GM23248 (cell line): Measurements from ENCODE around the gene WIZ. TPM values are rescaled to one million over a fixed set of nuclear protein-coding genes. Genes with fewer than 3 reads are reported as not detected.
A peak's percentile ranks its signal among the peaks of the same experiment; 100 is the strongest.

Source experiments
- DNase-seq: peaks from one replicate; pipeline ENCODE4 v3.0.0-alpha.2; 2015
- H2AFZ ChIP-seq: fragments of 200-600 bp; sonication (generic); 2 replicates; pipeline ENCODE4 v1.6.1; 2016; ENCODE audit warnings: antibody characterized with exemption
- H3F3A ChIP-seq: fragments of 200-600 bp; sonication (generic); 2 replicates; pipeline ENCODE4 v1.6.1; 2016; ENCODE audit warnings: mild to moderate bottlenecking, antibody characterized with exemption, mixed run types; ENCODE audit not compliant: insufficient read depth
- H3K27ac ChIP-seq: fragments of 200-600 bp; sonication (generic); 2 replicates; pipeline ENCODE4 v1.5.1; 2016; ENCODE audit warnings: mild to moderate bottlenecking
- H3K27me3 ChIP-seq: fragments of 200-600 bp; sonication (generic); replicated peaks from 2 replicates; pipeline ENCODE4 v1.6.1; 2016; ENCODE audit warnings: mild to moderate bottlenecking; ENCODE audit not compliant: insufficient read depth
- H3K36me3 ChIP-seq: fragments of 200-600 bp; sonication (generic); 2 replicates; pipeline ENCODE4 v1.6.1; 2016; ENCODE audit warnings: low read depth, mild to moderate bottlenecking
- H3K4me1 ChIP-seq: fragments of 200-600 bp; sonication (generic); 2 replicates; pipeline ENCODE4 v1.6.1; 2016; ENCODE audit warnings: mild to moderate bottlenecking; ENCODE audit not compliant: insufficient read depth
- H3K4me2 ChIP-seq: fragments of 200-600 bp; sonication (generic); one replicate; pipeline ENCODE4 v1.6.1; 2016; ENCODE audit warnings: mild to moderate bottlenecking; ENCODE audit not compliant: unreplicated experiment
- H3K4me3 ChIP-seq: fragments of 200-600 bp; sonication (generic); 2 replicates; pipeline ENCODE4 v1.5.1; 2016; ENCODE audit warnings: mild to moderate bottlenecking
- H3K79me2 ChIP-seq: fragments of 200-600 bp; sonication (generic); 2 replicates; pipeline ENCODE4 v1.6.1; 2016; ENCODE audit warnings: mild to moderate bottlenecking; ENCODE audit not compliant: insufficient read depth
- H3K9ac ChIP-seq: fragments of 200-600 bp; sonication (generic); 2 replicates; pipeline ENCODE4 v1.6.1; 2016; ENCODE audit warnings: mild to moderate bottlenecking
- H3K9me2 ChIP-seq: fragments of 200-600 bp; sonication (generic); 2 replicates; pipeline ENCODE4 v1.6.1; 2016; ENCODE audit warnings: mixed run types, mild to moderate bottlenecking, moderate library complexity; ENCODE audit not compliant: insufficient read depth
- H3K9me3 ChIP-seq: fragments of 200-600 bp; sonication (generic); one replicate; pipeline ENCODE4 v1.6.1; 2017; ENCODE audit warnings: low read depth
- H4K20me1 ChIP-seq: fragments of 200-600 bp; sonication (generic); 2 replicates; pipeline ENCODE4 v1.6.0; 2016; ENCODE audit not compliant: insufficient read depth
- EZH2 ChIP-seq: fragments of 200-600 bp; sonication (generic); IDR thresholded peaks from 2 replicates; pipeline ENCODE4 v1.6.1; 2018; ENCODE audit warnings: antibody characterized with exemption, mild to moderate bottlenecking; ENCODE audit not compliant: insufficient read depth, poor library complexity, severe bottlenecking
- EZH2phosphoT487 ChIP-seq: fragments of 200-600 bp; sonication (generic); IDR thresholded peaks from 2 replicates; pipeline ENCODE4 v1.6.1; 2018; ENCODE audit warnings: antibody characterized with exemption, moderate library complexity, mild to moderate bottlenecking, low read depth; ENCODE audit not compliant: insufficient read depth
- WGBS, 2 experiments: methylation state at CpG; one replicate each; pipeline ENCODE4 v1.1.6; 2015 to 2017; ENCODE audit warnings: low lambda C conversion rate in 2 of 2, low coverage in 1 of 2; ENCODE audit errors: missing lambda C conversion rate in 2 of 2; 5-methylcytosine and 5-hydroxymethylcytosine counted together
- in situ Hi-C: fragments of 300-500 bp; cut with MboI; formaldehyde crosslinking; loops from 2 replicates; pipeline ENCODE4 v1.15.0; 2020
- polyA plus RNA-seq: library from polyadenylated mRNA; unstranded; fragments of >200 nt; fragmentation: Nextera tagmentation; extraction: Ambion mirVana; gene quantifications from 2 replicates; pipeline ENCODE4 v1.2.1, GENCODE V29; 2016
- total RNA-seq: library from RNA; depleted of rRNA; stranded (reverse); fragments of >200 nt; shearing (Covaris generic); gene quantifications from 2 replicates; pipeline ENCODE4 v1.2.3, GENCODE V29; 2014; rRNA removed

The WIZ gene, protein sequence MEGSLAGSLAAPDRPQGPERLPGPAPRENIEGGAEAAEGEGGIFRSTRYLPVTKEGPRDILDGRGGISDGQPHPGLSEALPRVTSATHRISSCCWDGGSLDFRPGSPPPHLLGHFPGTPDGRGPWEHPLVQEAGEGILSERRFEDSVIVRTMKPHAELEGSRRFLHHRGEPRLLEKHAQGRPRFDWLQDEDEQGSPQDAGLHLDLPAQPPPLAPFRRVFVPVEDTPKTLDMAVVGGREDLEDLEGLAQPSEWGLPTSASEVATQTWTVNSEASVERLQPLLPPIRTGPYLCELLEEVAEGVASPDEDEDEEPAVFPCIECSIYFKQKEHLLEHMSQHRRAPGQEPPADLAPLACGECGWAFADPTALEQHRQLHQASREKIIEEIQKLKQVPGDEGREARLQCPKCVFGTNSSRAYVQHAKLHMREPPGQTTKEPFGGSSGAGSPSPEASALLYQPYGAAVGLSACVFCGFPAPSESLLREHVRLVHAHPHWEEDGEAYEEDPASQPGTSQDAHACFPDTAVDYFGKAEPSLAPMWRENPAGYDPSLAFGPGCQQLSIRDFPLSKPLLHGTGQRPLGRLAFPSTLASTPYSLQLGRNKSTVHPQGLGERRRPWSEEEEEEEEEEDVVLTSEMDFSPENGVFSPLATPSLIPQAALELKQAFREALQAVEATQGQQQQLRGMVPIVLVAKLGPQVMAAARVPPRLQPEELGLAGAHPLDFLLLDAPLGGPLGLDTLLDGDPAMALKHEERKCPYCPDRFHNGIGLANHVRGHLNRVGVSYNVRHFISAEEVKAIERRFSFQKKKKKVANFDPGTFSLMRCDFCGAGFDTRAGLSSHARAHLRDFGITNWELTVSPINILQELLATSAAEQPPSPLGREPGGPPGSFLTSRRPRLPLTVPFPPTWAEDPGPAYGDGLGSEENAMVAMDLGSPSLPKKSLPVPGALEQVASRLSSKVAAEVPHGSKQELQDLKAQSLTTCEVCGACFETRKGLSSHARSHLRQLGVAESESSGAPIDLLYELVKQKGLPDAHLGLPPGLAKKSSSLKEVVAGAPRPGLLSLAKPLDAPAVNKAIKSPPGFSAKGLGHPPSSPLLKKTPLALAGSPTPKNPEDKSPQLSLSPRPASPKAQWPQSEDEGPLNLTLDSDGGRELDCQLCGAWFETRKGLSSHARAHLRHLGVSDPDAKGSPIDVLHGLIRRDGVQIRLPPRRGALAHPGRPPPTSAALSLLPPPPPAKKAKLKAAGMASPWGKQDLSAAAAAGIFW (N-terminal part only)
- total RNA-seq = 18.8 and 22.0 TPM in 2 replicates
- polyA plus RNA-seq = 6.1 and 6.9 TPM in 2 replicates

DNA sequence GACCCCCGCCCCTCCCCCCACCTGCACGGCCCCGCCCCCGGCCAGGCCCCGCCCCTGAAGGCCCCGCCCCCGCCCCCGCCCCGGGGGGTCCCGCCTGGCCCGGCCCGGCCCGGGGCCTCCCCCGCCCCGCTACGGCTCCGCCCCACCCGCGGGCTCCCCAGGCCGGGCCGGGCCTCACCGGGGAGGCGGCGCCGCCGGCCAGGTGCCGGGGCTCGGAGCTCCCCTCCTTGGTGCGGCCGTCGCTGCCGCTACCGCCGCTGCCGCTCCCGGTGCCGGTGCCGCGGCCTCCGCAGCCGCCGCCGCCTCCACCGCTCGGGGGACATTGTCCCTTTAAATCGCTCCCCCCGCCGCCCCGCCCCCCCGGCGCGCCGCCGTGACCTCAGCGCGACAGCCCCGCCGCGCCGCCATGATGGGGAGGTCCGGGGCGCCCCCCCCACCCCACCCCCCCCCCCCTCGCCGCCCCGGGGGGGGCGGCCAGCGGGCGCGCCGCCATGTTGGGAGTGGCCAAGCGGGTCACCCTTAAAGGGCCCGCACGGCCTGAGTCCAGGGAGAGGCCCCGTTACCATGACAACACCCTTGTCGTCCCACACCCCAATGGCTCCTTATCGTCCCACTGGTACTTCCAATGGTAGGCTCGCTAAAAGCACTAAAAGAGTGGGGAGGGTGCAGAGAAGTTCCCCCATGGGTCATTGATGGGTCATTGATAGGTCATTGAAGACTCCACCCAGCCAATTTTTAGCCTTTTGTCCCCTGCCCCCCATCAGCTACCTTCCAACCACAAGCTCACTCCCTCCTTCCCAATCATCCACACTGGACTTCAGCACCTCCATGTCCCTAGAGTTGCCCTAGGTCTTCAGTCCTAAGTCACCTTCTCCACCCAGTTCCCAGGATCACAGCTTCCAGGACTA, at the start of gene WIZ:
WIZ (minus strand) TSS at position 337 of the 908 bp plus-strand sequence. CDS start 1,649 bp downstream, outside the sequence.
- Histone ChIP-seq H3K79me2 (no peaks in the 10 kb centered on the region), H3K27ac (no peak within 1 kb of the TSS), H3K9me3 (no peaks in the 10 kb centered on the region), H3F3A (peaks cover 22% of the 10 kb centered on the region; the same call in 1 of the 2 replicates), H3K27me3 (no peaks in the 10 kb centered on the region), H2AFZ (peak within 1 kb of the TSS; percentile 91), H3K4me3 (peak within 1 kb of the TSS; percentile 78), H3K9ac (peak within 1 kb of the TSS; percentile 73), H3K4me2 (peak within 1 kb of the TSS; percentile 71), H3K36me3 (no peaks in the 10 kb centered on the region), H4K20me1 (no peaks in the 10 kb centered on the region), H3K4me1 (no peaks in the 10 kb centered on the region; the same call in 1 of the 2 replicates), H3K9me2 (no peaks in the 10 kb centered on the region)
- in situ Hi-C loops = no loop called here
- peak; percentile 87 for DNase-seq
- TF ChIP-seq EZH2phosphoT487 (no peak), EZH2 (no peak)
- whole genome bisulfite sequencing, 2 experiments = 1 to 2% methylated on average over 13 to 21 of the region's 77 CpGs

- 39 to 44% methylated on average over 4 to 6 of the region's 6 CpGs for WGBS, 2 experiments
Measured at GRCh38 chr19:15498910-15499309, 49.2 kb upstream of the WIZ start.

DNA sequence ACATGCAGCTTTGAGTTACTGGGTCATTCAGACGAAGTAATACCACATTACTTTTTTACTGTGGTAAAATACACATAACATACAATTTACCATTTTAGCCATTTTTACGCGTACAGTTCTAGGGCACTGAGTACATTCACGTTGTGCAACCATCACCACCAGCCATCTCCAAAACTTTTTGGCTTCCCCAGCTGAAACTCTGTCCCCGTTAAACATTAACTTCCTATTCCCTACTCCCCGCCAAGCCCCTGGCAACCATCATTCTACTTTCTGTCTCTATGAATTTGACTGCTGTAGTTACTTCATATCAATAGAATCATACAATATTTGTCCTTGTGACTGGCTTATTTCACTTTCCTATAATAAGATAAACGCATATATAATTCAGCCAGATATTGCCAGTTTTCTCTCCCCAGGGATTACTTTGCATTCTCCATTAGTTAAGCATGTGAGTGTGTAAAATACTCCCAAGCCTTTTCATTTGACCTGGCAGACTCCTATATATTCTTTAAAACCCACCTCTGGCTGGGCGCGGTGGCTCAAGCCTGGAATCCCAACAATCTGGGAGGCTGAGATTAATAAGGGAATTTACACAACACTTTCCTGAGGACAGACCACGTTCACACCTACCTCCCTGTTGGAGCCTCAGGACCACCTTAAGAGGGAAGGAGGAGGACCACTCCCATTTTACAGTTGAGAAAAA, 48.6 kb upstream of the WIZ start:
- Histone ChIP-seq H3F3A (no peaks in the 10 kb centered on the region), H2AFZ (no peak overlapping the region), H3K4me3 (no peak overlapping the region), H3K27ac (no peak overlapping the region), H3K79me2 (no peaks in the 10 kb centered on the region), H3K9me3 (no peaks in the 10 kb centered on the region), H3K4me2 (no peak overlapping the region), H3K36me3 (no peaks in the 10 kb centered on the region), H3K9ac (no peak overlapping the region), H3K27me3 (no peaks in the 10 kb centered on the region; the same call in none of the 2 replicates), H4K20me1 (no peaks in the 10 kb centered on the region), H3K4me1 (no peaks in the 10 kb centered on the region), H3K9me2 (no peaks in the 10 kb centered on the region)
- no peak for DNase-seq
- WGBS, 2 experiments = 52% methylated on average over 10 of the region's 10 CpGs
- TF ChIP-seq EZH2phosphoT487 = no peak
- TF ChIP-seq EZH2 = no peak
- in situ Hi-C loops = no loop called here

More at GRCh38 chr19:15498910-15499309, 49.2 kb upstream of the WIZ start:
- Histone ChIP-seq H2AFZ (no peak overlapping the region), H3K9ac (no peak overlapping the region), H3K4me3 (no peak overlapping the region), H3K9me3 (no peaks in the 10 kb centered on the region), H3K27ac (no peak overlapping the region), H3K79me2 (no peaks in the 10 kb centered on the region), H3K9me2 (no peaks in the 10 kb centered on the region), H3K4me1 (no peaks in the 10 kb centered on the region), H3F3A (no peaks in the 10 kb centered on the region), H3K4me2 (no peak overlapping the region), H3K27me3 (no peaks in the 10 kb centered on the region; the same call in none of the 2 replicates), H4K20me1 (no peaks in the 10 kb centered on the region), H3K36me3 (no peaks in the 10 kb centered on the region)
- TF ChIP-seq EZH2phosphoT487 (no peak), EZH2 (no peak)
- in situ Hi-C loops = no loop called here
- no peak for DNase-seq
